Measurements from ENCODE around the gene OVAAL.

DNA sequence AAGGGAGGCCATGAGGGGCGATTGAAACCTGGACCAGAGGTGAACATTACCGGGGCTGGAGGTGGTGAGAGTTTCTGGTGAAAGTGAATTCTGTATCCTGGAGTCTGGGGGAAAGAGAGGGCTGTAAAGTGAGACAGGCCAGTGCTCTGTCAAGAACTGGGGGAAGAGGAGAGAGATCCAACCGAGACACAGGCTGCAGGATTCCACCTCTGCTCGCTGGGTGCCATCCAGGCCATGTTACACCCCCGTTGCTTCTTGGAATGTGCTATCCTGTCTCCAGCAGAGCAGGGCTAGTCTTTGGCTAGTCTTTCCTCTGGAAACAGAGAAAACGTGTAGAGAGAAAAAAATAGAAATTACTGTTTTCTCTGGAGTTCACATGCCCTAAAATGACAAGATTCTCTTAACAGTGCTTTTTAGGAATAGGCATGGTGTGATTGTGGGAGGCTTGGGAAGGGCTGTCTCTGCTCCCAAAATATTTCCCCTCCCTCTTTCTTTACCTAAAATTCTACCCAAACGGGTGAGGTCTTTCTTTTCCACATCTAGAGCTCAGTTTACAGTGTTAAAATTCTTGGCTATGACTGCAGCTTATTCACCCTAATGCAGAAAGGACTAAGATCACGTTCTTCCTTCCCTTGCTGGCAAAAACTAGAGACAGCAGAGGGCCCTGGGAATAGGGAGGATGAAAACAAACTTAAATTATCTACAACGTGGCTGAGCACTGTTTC, 16.5 kb upstream of the OVAAL start:
- no peak for TF ChIP-seq CTCF (IDR thresholded peaks at IDR 0.05; ENCODE audit: insufficient read depth, low read length, poor library complexity, severe bottlenecking)
- TF ChIP-seq EZH2phosphoT487 (conservative IDR thresholded peaks at IDR 0.05; ENCODE audit: low read length) = no peak

Measured in SU-DHL-6 (cell line).